Breast epithelium (tissue), 3 donors: ENCODE results near the gene CTNNBIP1.

Experiments
- POLR2AphosphoS5 ChIP-seq, 3 donors: sonication (generic); formaldehyde crosslinking; IDR thresholded peaks; one replicate each; pipeline ENCODE4 v1.6.1; 2017; ENCODE audit warnings: antibody characterized with exemption in 3 of 3
- TF ChIP-seq, protein P1 (sequence below), 3 donors: fragments of 450-650 bp; IDR thresholded peaks; one replicate each; pipeline ENCODE4 v1.5.1; 2016 to 2017; ENCODE audit warnings: antibody characterized with exemption in 3 of 3, mild to moderate bottlenecking in 3 of 3, moderate library complexity in 3 of 3

DNA sequence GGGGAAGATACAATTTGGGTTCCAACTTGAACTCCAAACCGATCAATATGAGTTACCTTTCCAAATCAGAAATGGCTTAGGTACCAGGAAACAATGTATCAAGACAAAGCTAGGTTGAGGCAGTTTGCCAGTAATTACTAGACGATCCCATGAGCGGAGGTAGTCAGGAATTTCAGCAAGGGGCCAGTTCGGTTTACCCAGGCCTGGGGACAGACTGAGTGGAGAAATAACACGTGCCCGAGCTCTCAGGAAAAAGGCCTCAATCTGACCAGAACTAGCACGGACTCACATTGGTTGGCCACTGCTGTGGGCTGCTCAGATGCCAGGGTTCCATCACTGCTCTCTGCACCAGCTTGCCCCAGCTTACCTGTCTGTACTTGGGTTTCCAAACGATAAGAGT, 101.6 kb downstream of the CTNNBIP1 start:
- TF ChIP-seq, protein P1, sequence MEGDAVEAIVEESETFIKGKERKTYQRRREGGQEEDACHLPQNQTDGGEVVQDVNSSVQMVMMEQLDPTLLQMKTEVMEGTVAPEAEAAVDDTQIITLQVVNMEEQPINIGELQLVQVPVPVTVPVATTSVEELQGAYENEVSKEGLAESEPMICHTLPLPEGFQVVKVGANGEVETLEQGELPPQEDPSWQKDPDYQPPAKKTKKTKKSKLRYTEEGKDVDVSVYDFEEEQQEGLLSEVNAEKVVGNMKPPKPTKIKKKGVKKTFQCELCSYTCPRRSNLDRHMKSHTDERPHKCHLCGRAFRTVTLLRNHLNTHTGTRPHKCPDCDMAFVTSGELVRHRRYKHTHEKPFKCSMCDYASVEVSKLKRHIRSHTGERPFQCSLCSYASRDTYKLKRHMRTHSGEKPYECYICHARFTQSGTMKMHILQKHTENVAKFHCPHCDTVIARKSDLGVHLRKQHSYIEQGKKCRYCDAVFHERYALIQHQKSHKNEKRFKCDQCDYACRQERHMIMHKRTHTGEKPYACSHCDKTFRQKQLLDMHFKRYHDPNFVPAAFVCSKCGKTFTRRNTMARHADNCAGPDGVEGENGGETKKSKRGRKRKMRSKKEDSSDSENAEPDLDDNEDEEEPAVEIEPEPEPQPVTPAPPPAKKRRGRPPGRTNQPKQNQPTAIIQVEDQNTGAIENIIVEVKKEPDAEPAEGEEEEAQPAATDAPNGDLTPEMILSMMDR (IDR thresholded peaks at IDR 0.05): no peak
- no peak for TF ChIP-seq POLR2AphosphoS5 (IDR thresholded peaks at IDR 0.05)
